A172 (cell line): ENCODE data around the gene TMEM147. TPM values are rescaled to one million over a fixed set of nuclear protein-coding genes. Genes with fewer than 3 reads are reported as not detected.
A peak's percentile ranks its signal among the peaks of the same experiment; 100 is the strongest.

Experiments used
- DNase-seq: peaks from one replicate; pipeline ENCODE4 v3.0.0-alpha.2; 2015; ENCODE audit warnings: low spot score
- total RNA-seq: library from RNA; depleted of rRNA; stranded (reverse); fragments of >200 nt; shearing (Covaris generic); gene quantifications from 2 replicates; pipeline ENCODE4 v1.2.3, GENCODE V29; 2014

Gene TMEM147
- total RNA-seq, 1 experiment from 2014 or later: 167 TPM

GRCh38 chr19:35521124-35521743, 24.2 kb upstream of the TMEM147 start:
- no peak for DNase-seq

GRCh38 chr19:35522745-35523327, 22.6 kb upstream of the TMEM147 start:
- DNase-seq: no peak

- no peak for DNase-seq
Observed at GRCh38 chr19:35524181-35524837, 21.1 kb upstream of the TMEM147 start.

GRCh38 chr19:35525873-35526272, 19.6 kb upstream of the TMEM147 start:
- no peak for DNase-seq

GRCh38 chr19:35528218-35529038, 17.0 kb upstream of the TMEM147 start, which contains the start of gene SBSN:
TSS of gene SBSN (minus strand) at chr19:35528311. CDS start at chr19:35528281, 30 bp downstream.
- peak; percentile 71 for DNase-seq

GRCh38 chr19:35529241-35530218, 15.9 kb upstream of the TMEM147 start:
- no peak for DNase-seq

GRCh38 chr19:35531291-35531690, 14.1 kb upstream of the TMEM147 start:
- no peak for DNase-seq

- no peak for DNase-seq
Observed at GRCh38 chr19:35533201-35533821, 12.1 kb upstream of the TMEM147 start, which contains the start of gene GAPDHS. TSS of gene GAPDHS (plus strand) at chr19:35533456. CDS start at chr19:35533528, 72 bp downstream.

- DNase-seq: no peak
Observed at GRCh38 chr19:35533822-35534392, 11.5 kb upstream of the TMEM147 start.

GRCh38 chr19:35534803-35535480, 10.5 kb upstream of the TMEM147 start:
- no peak for DNase-seq

- DNase-seq: no peak
Observed at GRCh38 chr19:35539314-35539713, 6.1 kb upstream of the TMEM147 start.

- no peak for DNase-seq
Observed at GRCh38 chr19:35539850-35540249, 5.6 kb upstream of the TMEM147 start.

GRCh38 chr19:35540356-35540927, 5.0 kb upstream of the TMEM147 start:
- DNase-seq: no peak

GRCh38 chr19:35542209-35542608, 3.2 kb upstream of the TMEM147 start:
- no peak for DNase-seq

- no peak for DNase-seq
Observed at GRCh38 chr19:35543280-35544109, 1.9 kb upstream of the TMEM147 start.

- DNase-seq: no peak
Observed at GRCh38 chr19:35544110-35544802, 1.2 kb upstream of the TMEM147 start.

- peak; percentile 11 for DNase-seq
Observed at GRCh38 chr19:35545855-35546381, 492 bp downstream of the TMEM147 start.
